CD4-positive, alpha-beta T cell treated with Interleukin-10 for 1 hour (primary cell): Measurements from ENCODE around the gene GMPR.

ENCODE experiments used
- DNase-seq: peaks from one replicate; pipeline ENCODE4 v3.0.0-alpha.2; 2020

Gene GMPR

GRCh38 chr6:16334671-16335070 is 96.3 kb downstream of the GMPR start:
- no peak for DNase-seq

- no peak for DNase-seq
Measured at GRCh38 chr6:16335176-16335575, 96.8 kb downstream of the GMPR start.

- no peak for DNase-seq
Measured at GRCh38 chr6:16336056-16336818, 97.8 kb downstream of the GMPR start.

- no peak for DNase-seq
Measured at GRCh38 chr6:16336911-16337294, 98.5 kb downstream of the GMPR start.

- no peak for DNase-seq
Measured at GRCh38 chr6:16337295-16337975, 99.0 kb downstream of the GMPR start.

- DNase-seq: no peak
Measured at GRCh38 chr6:16338577-16339264, 100.3 kb downstream of the GMPR start.

- no peak for DNase-seq
Measured at GRCh38 chr6:16339265-16339587, 100.8 kb downstream of the GMPR start.

GRCh38 chr6:16343593-16343992 is 105.2 kb downstream of the GMPR start:
- DNase-seq: no peak

- DNase-seq: no peak
Measured at GRCh38 chr6:16344756-16345155, 106.4 kb downstream of the GMPR start.
